GM19238 (cell line): ENCODE data around the gene SUN5.

Experiments used
- DNase-seq: peaks from one replicate; pipeline ENCODE4 v3.0.0; 2011; ENCODE audit warnings: low spot score; ENCODE audit not compliant: insufficient read length

The SUN5 gene

GRCh38 chr20:33014336-33015113 is 10.3 kb upstream of the SUN5 start:
- DNase-seq, result no peak

GRCh38 chr20:33013701-33014326 is 9.6 kb upstream of the SUN5 start:
- no peak for DNase-seq

DNA sequence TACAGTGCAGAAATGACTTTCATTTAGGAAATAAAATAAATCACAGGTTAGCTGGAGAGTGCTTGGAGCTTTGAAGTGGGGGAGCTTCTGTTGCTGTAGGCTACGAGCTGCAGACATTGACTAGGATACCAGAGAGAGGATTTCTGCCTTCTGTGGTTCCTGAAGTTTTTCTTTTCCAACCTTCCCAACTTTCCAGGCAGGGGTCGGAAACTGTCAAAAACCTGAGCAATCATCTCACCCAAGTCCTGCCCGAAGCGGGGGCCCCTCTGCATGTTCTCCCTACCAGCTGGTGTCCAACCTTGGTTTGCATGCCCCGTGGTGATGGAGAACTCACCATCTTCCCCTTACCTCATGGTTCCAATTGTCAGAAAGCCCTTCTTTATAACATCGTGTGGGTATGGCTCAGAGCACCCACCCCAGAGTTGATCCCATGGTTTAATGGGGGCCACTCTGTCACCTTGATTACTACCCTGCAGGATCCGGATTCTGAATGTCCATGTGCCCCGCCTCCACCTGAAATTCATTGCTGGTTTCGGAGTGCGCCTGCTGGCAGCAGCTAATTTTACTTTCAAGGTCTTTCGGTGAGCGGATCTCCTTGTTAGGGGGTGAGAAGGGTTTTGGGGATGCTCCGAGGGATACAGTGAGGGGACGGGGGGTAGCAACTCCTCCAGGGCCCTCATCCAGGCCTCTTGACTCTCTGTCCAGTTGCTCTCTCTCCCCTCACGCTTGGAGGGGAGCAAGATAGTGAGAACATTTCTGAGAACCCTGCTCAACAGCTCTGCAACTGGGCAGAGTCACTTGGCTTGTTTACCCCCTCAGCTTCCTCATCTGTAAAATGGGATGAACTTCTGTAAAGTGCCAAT is 8.3 kb upstream of the SUN5 start:
- DNase-seq, result no peak

DNA sequence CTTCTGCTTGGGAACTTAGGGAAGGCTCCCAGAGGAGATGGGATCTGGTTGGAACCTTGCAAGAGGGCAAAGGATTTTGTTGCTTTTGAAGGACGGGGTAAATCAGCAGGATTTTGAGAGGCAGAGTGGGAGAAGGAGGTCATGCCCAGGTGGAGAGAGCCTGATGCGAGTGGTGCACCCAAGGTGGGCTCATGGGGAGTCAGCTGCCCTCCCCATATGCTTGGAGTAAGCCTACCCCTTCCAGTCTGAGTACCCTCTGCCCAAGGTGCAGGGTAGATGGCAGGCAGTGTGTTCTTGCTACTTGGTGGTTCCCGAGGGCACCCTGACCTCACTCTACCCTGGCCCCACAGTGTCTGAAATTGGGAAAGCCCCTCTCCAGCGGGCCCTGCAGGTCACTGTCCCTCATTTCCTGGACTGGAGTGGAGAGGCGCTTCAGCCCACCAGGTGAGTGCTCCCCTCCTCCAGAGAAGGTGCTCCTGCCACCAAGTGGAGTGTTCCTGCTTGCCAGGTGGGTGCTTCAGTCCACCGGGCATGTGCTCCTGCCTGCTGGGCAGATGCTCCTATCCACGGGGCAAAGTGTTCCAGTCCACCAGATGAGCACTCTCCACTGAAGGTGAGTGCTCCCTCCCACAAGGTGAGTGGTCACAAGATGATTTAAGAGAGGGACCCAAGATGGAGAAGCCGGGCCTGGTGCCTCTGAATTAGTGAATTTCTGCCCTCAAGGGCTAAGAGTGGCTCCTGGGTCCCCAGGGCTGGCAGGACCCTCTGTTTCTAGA is 6.6 kb upstream of the SUN5 start:
- DNase-seq, result no peak

DNA sequence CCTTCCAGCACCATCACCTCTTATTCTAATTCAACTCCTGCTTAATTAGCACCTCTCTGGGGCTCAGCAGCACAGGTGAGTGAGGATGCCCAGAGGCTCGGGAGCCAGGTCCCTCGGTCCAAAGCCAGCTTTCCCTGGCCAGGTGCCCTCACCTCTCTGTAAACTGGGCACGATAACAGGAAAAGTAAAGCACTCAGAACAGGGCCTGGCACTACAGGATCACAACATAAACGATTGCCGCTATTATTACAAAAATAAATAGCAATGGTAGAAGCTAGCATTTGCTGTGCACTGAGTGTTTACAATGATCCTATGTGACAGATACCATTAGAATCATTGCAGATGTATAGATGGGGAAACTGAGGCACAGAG is 5.9 kb upstream of the SUN5 start:
- no peak for DNase-seq

DNA sequence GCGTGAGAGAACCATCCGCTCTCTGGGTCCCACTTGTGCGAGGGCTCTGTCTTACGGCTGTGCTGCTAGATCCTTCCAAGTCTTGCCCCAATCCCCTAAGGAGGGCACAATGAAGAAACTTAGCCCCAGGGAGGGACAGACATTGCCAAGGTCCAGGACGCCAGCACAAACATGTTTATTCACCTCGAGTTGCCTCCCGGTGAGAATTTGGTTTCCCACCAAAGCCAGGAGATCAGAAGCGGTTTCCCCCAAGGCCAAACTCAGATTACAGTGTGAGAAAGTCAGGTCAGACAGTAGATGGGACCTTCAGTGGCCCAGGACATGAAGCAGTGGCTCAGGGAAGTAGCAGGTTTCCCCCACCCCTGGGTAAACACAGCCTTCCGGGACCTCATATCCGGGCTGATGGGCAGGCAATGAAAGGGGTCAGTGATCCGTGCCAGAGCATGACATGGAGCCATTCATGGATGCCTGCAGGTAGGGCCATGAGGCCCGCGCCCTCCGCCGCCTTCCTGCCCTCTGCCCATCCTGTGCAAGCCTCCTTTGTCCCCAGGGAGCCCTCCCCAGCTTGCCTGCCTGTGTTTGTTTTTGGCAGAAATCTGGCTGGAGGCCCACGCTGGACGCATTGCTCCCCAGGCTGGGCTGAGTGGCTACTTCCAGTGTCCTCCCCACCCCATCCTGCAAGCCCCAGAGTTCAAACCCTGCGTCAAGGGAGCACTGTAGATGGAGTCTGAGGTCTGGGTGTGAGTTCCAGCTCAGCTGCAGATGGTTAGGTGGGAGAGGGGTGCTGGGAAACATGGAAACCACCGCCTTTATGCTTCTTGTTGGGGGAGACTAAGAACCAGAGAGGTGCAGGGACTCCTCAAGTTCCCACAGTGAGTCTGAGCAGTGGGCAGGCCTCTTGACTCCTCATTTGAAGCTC is 5.2 kb upstream of the SUN5 start:
- no peak for DNase-seq

- no peak for DNase-seq
Measured at GRCh38 chr20:33008336-33009213, 4.3 kb upstream of the SUN5 start.

GRCh38 chr20:33007376-33008335 is 3.4 kb upstream of the SUN5 start, which contains the start of gene BPIFB2:
BPIFB2 (plus strand) TSS chr20:33007704; CDS start chr20:33008575, 871 bp downstream.
- no peak for DNase-seq

GRCh38 chr20:33006776-33007375 is 2.6 kb upstream of the SUN5 start:
- no peak for DNase-seq

GRCh38 chr20:33005908-33006775 is 1.9 kb upstream of the SUN5 start:
- no peak for DNase-seq

- peak; percentile 34 for DNase-seq
Measured at GRCh38 chr20:33005132-33005566, 916 bp upstream of the SUN5 start.

GRCh38 chr20:33002087-33002808 is 2.0 kb downstream of the SUN5 start:
- DNase-seq, result no peak

DNA sequence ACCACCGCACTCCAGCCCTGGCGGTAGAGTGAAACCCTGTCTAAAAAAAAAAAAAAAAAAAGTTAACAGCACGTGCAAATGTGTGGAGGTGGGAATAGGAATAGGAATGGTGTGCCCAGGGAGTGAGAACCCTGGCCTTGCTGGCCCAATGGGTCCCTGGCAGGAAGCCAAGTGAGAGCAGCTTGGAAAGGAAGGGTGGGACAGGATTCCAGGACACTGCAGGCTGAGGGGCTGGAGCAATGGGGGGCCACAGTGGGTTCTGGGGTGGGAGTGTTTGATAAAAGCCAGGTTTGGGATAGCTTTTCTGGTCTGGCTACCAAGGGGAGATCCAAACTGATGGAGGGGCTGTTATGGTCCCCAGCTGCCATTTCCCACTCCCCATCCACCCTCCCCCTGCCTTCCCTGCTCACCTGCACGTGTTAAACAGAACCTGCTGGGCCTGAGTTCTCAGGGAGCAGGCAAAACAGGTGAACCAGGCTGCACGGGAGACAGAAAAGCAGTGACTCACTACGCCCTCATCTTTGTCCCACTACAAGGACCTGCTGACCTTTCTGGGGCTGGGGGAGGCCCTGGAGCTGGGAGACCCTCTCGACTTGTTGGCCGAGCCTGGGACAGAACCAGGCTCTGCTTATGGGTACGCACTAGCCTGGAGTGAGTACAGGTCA is 3.3 kb downstream of the SUN5 start:
- no peak for DNase-seq

- DNase-seq, result no peak
Measured at GRCh38 chr20:32999603-33000250, 4.5 kb downstream of the SUN5 start.

GRCh38 chr20:32997431-32997830 is 6.8 kb downstream of the SUN5 start:
- DNase-seq, result no peak
